Adipose tissue (tissue), 3 donors: ENCODE measurements around the gene P4HA3. TPM values are rescaled to one million over a fixed set of nuclear protein-coding genes. Genes with fewer than 3 reads are reported as not detected.
"Not testable (repeated sequence)": the region's sequence is repeated elsewhere in the genome, so short reads cannot be mapped to it uniquely, and the experiment has no call there.

Source experiments
- H3K27ac ChIP-seq: one replicate; pipeline ENCODE4 v1.5.1; 2013; ENCODE audit warnings: low read depth, low read length
- WGBS, 3 donors: extraction: QIAGEN DNeasy Blood & Tissue Kit; methylation state at CpG; one replicate each; pipeline ENCODE4 v1.1.7; 2013; 5-methylcytosine and 5-hydroxymethylcytosine counted together
- polyA plus RNA-seq, 3 donors: library from polyadenylated mRNA; stranded (reverse); fragments of 200-250 nt; gene quantifications; one replicate each; pipeline ENCODE4 v1.2.3, GENCODE V29; 2013
- donor health status: healthy with polysubstance abuse.
- donor health status: Bipolar disorder and iron deficiency.
- donor health status: healthy.

Gene P4HA3
- polyA plus RNA-seq, result under 1 TPM; 0.10 to 0.67 (median 0.45) TPM

GRCh38 chr11:74311352-74311926, at the start of gene P4HA3:
Gene P4HA3 (minus strand): TSS chr11:74311640. CDS start chr11:74311611, 29 bp downstream.
- no peak within 1 kb of the TSS for H3K27ac ChIP-seq
- WGBS, 3 donors, result 3 to 6% (median 6%) methylated on average over 44 to 62 of the region's 62 CpGs

GRCh38 chr11:74357449-74357848, 46.0 kb upstream of the P4HA3 start:
- 88 to 96% (median 94%) methylated on average over 1 of the region's 1 CpG for WGBS, 3 donors
- H3K27ac ChIP-seq, result no peak overlapping the region

- no peak overlapping the region for H3K27ac ChIP-seq
- 70 to 91% (median 76%) methylated on average over 2 of the region's 2 CpGs for WGBS, 3 donors
Measured at GRCh38 chr11:74355626-74356025, 44.2 kb upstream of the P4HA3 start.

GRCh38 chr11:74354036-74354435, 42.6 kb upstream of the P4HA3 start:
- 54 to 68% (median 67%) methylated on average over 3 of the region's 3 CpGs for WGBS, 3 donors
- no peak overlapping the region for H3K27ac ChIP-seq

GRCh38 chr11:74347381-74347780, 35.9 kb upstream of the P4HA3 start:
- H3K27ac ChIP-seq, result no peak overlapping the region

GRCh38 chr11:74345420-74345819, 34.0 kb upstream of the P4HA3 start:
- 38 to 47% (median 42%) methylated on average over 1 of the region's 1 CpG for WGBS, 3 donors
- no peak overlapping the region for H3K27ac ChIP-seq

More at GRCh38 chr11:74347381-74347780, 35.9 kb upstream of the P4HA3 start:
- WGBS, 3 donors, result 73 to 84% (median 78%) methylated on average over 2 of the region's 2 CpGs

GRCh38 chr11:74341921-74342320, 30.5 kb upstream of the P4HA3 start:
- 40 to 73% (median 46%) methylated on average over 1 of the region's 1 CpG for WGBS, 3 donors
- no peak overlapping the region for H3K27ac ChIP-seq

- H3K27ac ChIP-seq, result no peak overlapping the region
Measured at GRCh38 chr11:74339619-74340018, 28.2 kb upstream of the P4HA3 start.

- H3K27ac ChIP-seq, result no peak overlapping the region
- WGBS, 3 donors, result 25 to 70% (median 61%) methylated on average over 6 of the region's 6 CpGs
Measured at GRCh38 chr11:74338963-74339362, 27.5 kb upstream of the P4HA3 start.

GRCh38 chr11:74333193-74333592, 21.8 kb upstream of the P4HA3 start:
- WGBS, 3 donors, result 94 to 95% (median 94%) methylated on average over 1 of the region's 1 CpG
- no peak overlapping the region for H3K27ac ChIP-seq

GRCh38 chr11:74332291-74332690, 20.9 kb upstream of the P4HA3 start:
- WGBS, 3 donors, result 93 to 97% (median 97%) methylated on average over 1 of the region's 1 CpG
- H3K27ac ChIP-seq, result no peak overlapping the region

GRCh38 chr11:74331000-74331399, 19.6 kb upstream of the P4HA3 start:
- WGBS, 3 donors, result 58 to 86% (median 85%) methylated on average over 3 to 6 of the region's 6 CpGs
- not testable (repeated sequence) for H3K27ac ChIP-seq

GRCh38 chr11:74330075-74330858, 18.8 kb upstream of the P4HA3 start:
- no peak overlapping the region for H3K27ac ChIP-seq

- WGBS, 3 donors, result 65 to 89% (median 88%) methylated on average over 1 of the region's 1 CpG
- H3K27ac ChIP-seq, result no peak overlapping the region
Measured at GRCh38 chr11:74327076-74327475, 15.6 kb upstream of the P4HA3 start.

GRCh38 chr11:74326665-74327064, 15.2 kb upstream of the P4HA3 start:
- no peak overlapping the region for H3K27ac ChIP-seq
- 77 to 83% (median 78%) methylated on average over 5 of the region's 5 CpGs for WGBS, 3 donors

- 34 to 61% (median 57%) methylated on average over 7 of the region's 7 CpGs for WGBS, 3 donors
- no peak overlapping the region for H3K27ac ChIP-seq
Measured at GRCh38 chr11:74325649-74326645, 14.5 kb upstream of the P4HA3 start.

- H3K27ac ChIP-seq, result no peak overlapping the region
- WGBS, 3 donors, result 53 to 72% (median 56%) methylated on average over 2 of the region's 2 CpGs
Measured at GRCh38 chr11:74322667-74323066, 11.2 kb upstream of the P4HA3 start.

GRCh38 chr11:74321487-74322188, 10.2 kb upstream of the P4HA3 start:
- 26 to 43% (median 40%) methylated on average over 10 of the region's 10 CpGs for WGBS, 3 donors
- H3K27ac ChIP-seq, result no peak overlapping the region
